HG02678 (cell line): ENCODE measurements around the gene LUC7L2.
A peak's percentile ranks its signal among the peaks of the same experiment; 100 is the strongest.
"Not testable (repeated sequence)": the region's sequence is repeated elsewhere in the genome, so short reads cannot be mapped to it uniquely, and the experiment has no call there.

Experiments
- ATAC-seq: cut with Tn5 transposase; IDR thresholded peaks from one replicate; pipeline ENCODE4 v1.9.1; 2021; ENCODE audit warnings: mild to moderate bottlenecking, moderate library complexity; ENCODE audit not compliant: unreplicated experiment

The LUC7L2 gene

GRCh38 chr7:139355320-139355719, 4.4 kb upstream of the LUC7L2 start:
- no peak for ATAC-seq

GRCh38 chr7:139357729-139358506, 1.8 kb upstream of the LUC7L2 start:
- ATAC-seq, result not testable (repeated sequence)

- ATAC-seq, result peak; percentile 14
Measured at GRCh38 chr7:139358541-139359365, 941 bp upstream of the LUC7L2 start.

GRCh38 chr7:139360210-139360947, 685 bp downstream of the LUC7L2 start:
- ATAC-seq, result peak; percentile 71

GRCh38 chr7:139360948-139361307, 1.2 kb downstream of the LUC7L2 start:
- no peak for ATAC-seq

- no peak for ATAC-seq
Measured at GRCh38 chr7:139361523-139361922, 1.8 kb downstream of the LUC7L2 start.

GRCh38 chr7:139362302-139362701, 2.6 kb downstream of the LUC7L2 start:
- no peak for ATAC-seq

- ATAC-seq, result no peak
Measured at GRCh38 chr7:139362981-139363380, 3.3 kb downstream of the LUC7L2 start.

- ATAC-seq, result no peak
Measured at GRCh38 chr7:139365336-139365735, 5.6 kb downstream of the LUC7L2 start.

GRCh38 chr7:139366400-139366799, 6.7 kb downstream of the LUC7L2 start:
- no peak for ATAC-seq

- ATAC-seq, result no peak
Measured at GRCh38 chr7:139367438-139368155, 7.9 kb downstream of the LUC7L2 start.

GRCh38 chr7:139370301-139370942, 10.7 kb downstream of the LUC7L2 start:
- ATAC-seq, result no peak

- no peak for ATAC-seq
Measured at GRCh38 chr7:139370943-139371313, 11.2 kb downstream of the LUC7L2 start.

- no peak for ATAC-seq
Measured at GRCh38 chr7:139374246-139374645, 14.6 kb downstream of the LUC7L2 start.

GRCh38 chr7:139382439-139382838, 22.7 kb downstream of the LUC7L2 start:
- ATAC-seq, result no peak

GRCh38 chr7:139384611-139385010, 24.9 kb downstream of the LUC7L2 start:
- no peak for ATAC-seq

GRCh38 chr7:139387594-139387993, 27.9 kb downstream of the LUC7L2 start:
- no peak for ATAC-seq

GRCh38 chr7:139389091-139389490, 29.4 kb downstream of the LUC7L2 start:
- no peak for ATAC-seq

- ATAC-seq, result no peak
Measured at GRCh38 chr7:139389774-139390173, 30.1 kb downstream of the LUC7L2 start.

- no peak for ATAC-seq
Measured at GRCh38 chr7:139393621-139394211, 34.0 kb downstream of the LUC7L2 start.
